Esophagus squamous epithelium (tissue), 4 donors: Measurements from ENCODE around the gene TUBGCP3.

Experiments used
- POLR2A ChIP-seq, 4 donors: fragments of 450-650 bp; IDR thresholded peaks; one replicate each; pipeline ENCODE4 v1.6.1; 2017; ENCODE audit warnings: antibody characterized with exemption in 4 of 4, mild to moderate bottlenecking in 4 of 4, moderate library complexity in 3 of 4
- TF ChIP-seq, protein P1 (sequence below), 6 experiments: fragments of 450-650 bp in 4 of 6; fragments of 200-600 bp in 2 of 6; sonication (generic) in 2 of 6; IDR thresholded peaks; one replicate each; pipeline ENCODE4 v1.5.1; 2016 to 2019; ENCODE audit warnings: antibody characterized with exemption in 6 of 6, mild to moderate bottlenecking in 4 of 6, moderate library complexity in 4 of 6

GRCh38 chr13:112450904-112451240, 137.1 kb downstream of the TUBGCP3 start:
- TF ChIP-seq POLR2A (IDR thresholded peaks at IDR 0.05): no peak
- TF ChIP-seq, protein P1, sequence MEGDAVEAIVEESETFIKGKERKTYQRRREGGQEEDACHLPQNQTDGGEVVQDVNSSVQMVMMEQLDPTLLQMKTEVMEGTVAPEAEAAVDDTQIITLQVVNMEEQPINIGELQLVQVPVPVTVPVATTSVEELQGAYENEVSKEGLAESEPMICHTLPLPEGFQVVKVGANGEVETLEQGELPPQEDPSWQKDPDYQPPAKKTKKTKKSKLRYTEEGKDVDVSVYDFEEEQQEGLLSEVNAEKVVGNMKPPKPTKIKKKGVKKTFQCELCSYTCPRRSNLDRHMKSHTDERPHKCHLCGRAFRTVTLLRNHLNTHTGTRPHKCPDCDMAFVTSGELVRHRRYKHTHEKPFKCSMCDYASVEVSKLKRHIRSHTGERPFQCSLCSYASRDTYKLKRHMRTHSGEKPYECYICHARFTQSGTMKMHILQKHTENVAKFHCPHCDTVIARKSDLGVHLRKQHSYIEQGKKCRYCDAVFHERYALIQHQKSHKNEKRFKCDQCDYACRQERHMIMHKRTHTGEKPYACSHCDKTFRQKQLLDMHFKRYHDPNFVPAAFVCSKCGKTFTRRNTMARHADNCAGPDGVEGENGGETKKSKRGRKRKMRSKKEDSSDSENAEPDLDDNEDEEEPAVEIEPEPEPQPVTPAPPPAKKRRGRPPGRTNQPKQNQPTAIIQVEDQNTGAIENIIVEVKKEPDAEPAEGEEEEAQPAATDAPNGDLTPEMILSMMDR (IDR thresholded peaks at IDR 0.05): no peak
